NT2/D1 (cell line): ENCODE data around the gene FAM120AOS.

ENCODE experiments used
- SUZ12 ChIP-seq: IDR thresholded peaks from 2 replicates; pipeline ENCODE4 v1.6.1; 2011; ENCODE audit not compliant: insufficient read length, insufficient read depth; ENCODE audit errors: extremely low read depth
- YY1 ChIP-seq: IDR thresholded peaks from 2 replicates; pipeline ENCODE4 v1.6.1; 2011; ENCODE audit not compliant: insufficient read length, insufficient read depth

DNA sequence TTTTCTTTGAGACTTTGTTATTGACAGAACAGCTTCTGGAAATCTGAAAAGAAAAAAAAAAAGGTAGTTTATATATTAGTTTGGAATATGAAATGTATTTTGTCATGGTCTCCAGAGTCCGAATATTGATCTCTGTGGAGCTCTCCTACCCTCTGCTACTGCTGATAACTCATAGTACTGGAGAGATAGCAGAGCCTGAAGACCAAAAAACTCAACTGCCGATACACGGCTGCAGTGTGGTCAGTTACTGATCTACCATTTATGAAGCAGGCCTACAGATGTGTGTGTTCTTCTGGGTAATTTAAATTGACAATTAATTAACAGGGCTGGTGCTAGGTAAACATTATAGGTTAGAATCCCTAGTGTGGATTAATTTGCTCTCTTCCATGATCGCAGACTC lies 5.7 kb downstream of the FAM120AOS start:
- TF ChIP-seq SUZ12 (no peak), YY1 (no peak)
